Endometrium (tissue), 2 donors: ENCODE measurements around the gene DBP.
A peak's percentile ranks its signal among the peaks of the same experiment; 100 is the strongest.
"Not testable (repeated sequence)": the region's sequence is repeated elsewhere in the genome, so short reads cannot be mapped to it uniquely, and the experiment has no call there.

ENCODE experiments used
- FAIRE-seq: peaks from 2 replicates; lab custom pipeline; 2012; peaks lifted over from hg19 to GRCh38; lab: Jason Lieb, UNC
- donor health status: control.
- donor health status: control.

The DBP gene

GRCh38 chr19:48639483-48640375 lies 2.5 kb upstream of the DBP start:
- FAIRE-seq = no peak

- no peak for FAIRE-seq
Measured at GRCh38 chr19:48638831-48639381, 1.7 kb upstream of the DBP start.

- FAIRE-seq = no peak
Measured at GRCh38 chr19:48637948-48638830, 1.0 kb upstream of the DBP start.

- peak; percentile 89 for FAIRE-seq
Measured at GRCh38 chr19:48637449-48637947, 319 bp upstream of the DBP start.

- no peak for FAIRE-seq
Measured at GRCh38 chr19:48635966-48636858, 967 bp downstream of the DBP start.

GRCh38 chr19:48635263-48635965 lies 1.8 kb downstream of the DBP start:
- FAIRE-seq = no peak

- FAIRE-seq = no peak
Measured at GRCh38 chr19:48634424-48635262, 2.5 kb downstream of the DBP start.

GRCh38 chr19:48634036-48634342 lies 3.2 kb downstream of the DBP start:
- FAIRE-seq = no peak

- no peak for FAIRE-seq
Measured at GRCh38 chr19:48633148-48634035, 3.8 kb downstream of the DBP start.

- no peak for FAIRE-seq
Measured at GRCh38 chr19:48632692-48633147, 4.5 kb downstream of the DBP start.

- FAIRE-seq = not testable (repeated sequence)
Measured at GRCh38 chr19:48632286-48632685, 4.9 kb downstream of the DBP start.

GRCh38 chr19:48631225-48631624 lies 6.0 kb downstream of the DBP start:
- no peak for FAIRE-seq

GRCh38 chr19:48630296-48631063 lies 6.7 kb downstream of the DBP start:
- no peak for FAIRE-seq

GRCh38 chr19:48629599-48630295 lies 7.4 kb downstream of the DBP start:
- no peak for FAIRE-seq

GRCh38 chr19:48629297-48629598 lies 7.9 kb downstream of the DBP start:
- no peak for FAIRE-seq

GRCh38 chr19:48628486-48629296 lies 8.5 kb downstream of the DBP start:
- FAIRE-seq = no peak

GRCh38 chr19:48627865-48628314 lies 9.3 kb downstream of the DBP start:
- FAIRE-seq = no peak
